ENCODE data around the gene DPP10. TPM values are rescaled to one million over a fixed set of nuclear protein-coding genes. Genes with fewer than 3 reads are reported as not detected.

Gene DPP10
- total RNA-seq, 2 experiments from 2014 or later: not detected

- no peak for ATAC-seq
- no peaks in the 10 kb centered on the region for H3K36me3 Mint-ChIP-seq
- H3K4me1 Mint-ChIP-seq: no peaks in the 10 kb centered on the region
- CTCF ChIA-PET: no interaction called here
- no peak for DNase-seq
- no peaks in the 10 kb centered on the region for H3K27me3 Mint-ChIP-seq
- H3K4me3 Mint-ChIP-seq: no peak overlapping the region
- no peak overlapping the region for H3K27ac Mint-ChIP-seq
- H3K9me3 Mint-ChIP-seq (ENCODE audit: low read depth): peaks cover 4% of the 10 kb centered on the region
Measured at GRCh38 chr2:115833196-115833595, 1390.8 kb downstream of the DPP10 start.

GRCh38 chr2:115838539-115838938 lies 1396.1 kb downstream of the DPP10 start:
- no peaks in the 10 kb centered on the region for H3K27me3 Mint-ChIP-seq
- no peaks in the 10 kb centered on the region for H3K36me3 Mint-ChIP-seq
- CTCF ChIA-PET: no interaction called here
- peaks cover 6% of the 10 kb centered on the region for H3K9me3 Mint-ChIP-seq (ENCODE audit: low read depth)
- H3K27ac Mint-ChIP-seq: no peak overlapping the region
- H3K4me1 Mint-ChIP-seq: no peaks in the 10 kb centered on the region
- H3K4me3 Mint-ChIP-seq: no peak overlapping the region
- no peak for ATAC-seq
- DNase-seq: no peak

- no peak for DNase-seq
- no peaks in the 10 kb centered on the region for H3K27me3 Mint-ChIP-seq
- CTCF ChIA-PET: no interaction called here
- no peaks in the 10 kb centered on the region for H3K4me1 Mint-ChIP-seq
- no peak for ATAC-seq
- H3K27ac Mint-ChIP-seq: no peak overlapping the region
- no peak overlapping the region for H3K4me3 Mint-ChIP-seq
- no peaks in the 10 kb centered on the region for H3K36me3 Mint-ChIP-seq
- H3K9me3 Mint-ChIP-seq (ENCODE audit: low read depth): peaks cover 9% of the 10 kb centered on the region
Measured at GRCh38 chr2:115842306-115842705, 1399.9 kb downstream of the DPP10 start.

GRCh38 chr2:115848192-115848591 lies 1405.8 kb downstream of the DPP10 start:
- no peak overlapping the region for H3K27ac Mint-ChIP-seq
- no peaks in the 10 kb centered on the region for H3K36me3 Mint-ChIP-seq
- peaks cover 16% of the 10 kb centered on the region for H3K9me3 Mint-ChIP-seq (ENCODE audit: low read depth)
- no peaks in the 10 kb centered on the region for H3K27me3 Mint-ChIP-seq
- no peak overlapping the region for H3K4me3 Mint-ChIP-seq
- CTCF ChIA-PET: no interaction called here
- DNase-seq (no peak), ATAC-seq (no peak)
- no peaks in the 10 kb centered on the region for H3K4me1 Mint-ChIP-seq

- no peak for DNase-seq
- H3K4me3 Mint-ChIP-seq: no peak overlapping the region
- H3K36me3 Mint-ChIP-seq: no peaks in the 10 kb centered on the region
- no peak for ATAC-seq
- H3K4me1 Mint-ChIP-seq: no peaks in the 10 kb centered on the region
- CTCF ChIA-PET: no interaction called here
- H3K9me3 Mint-ChIP-seq (ENCODE audit: low read depth): peaks cover 6% of the 10 kb centered on the region
- no peak overlapping the region for H3K27ac Mint-ChIP-seq
- no peaks in the 10 kb centered on the region for H3K27me3 Mint-ChIP-seq
Measured at GRCh38 chr2:115867024-115867423, 1424.6 kb downstream of the DPP10 start.

- H3K4me1 Mint-ChIP-seq: no peaks in the 10 kb centered on the region
- ATAC-seq: no peak
- no peaks in the 10 kb centered on the region for H3K36me3 Mint-ChIP-seq
- CTCF ChIA-PET: no interaction called here
- no peak for DNase-seq
- H3K27ac Mint-ChIP-seq: no peak overlapping the region
- H3K9me3 Mint-ChIP-seq (ENCODE audit: low read depth): peaks cover 16% of the 10 kb centered on the region
- no peaks in the 10 kb centered on the region for H3K27me3 Mint-ChIP-seq
- no peak overlapping the region for H3K4me3 Mint-ChIP-seq
Measured at GRCh38 chr2:115874427-115874826, 1432.0 kb downstream of the DPP10 start.

GRCh38 chr2:115880558-115880957 lies 1438.1 kb downstream of the DPP10 start:
- CTCF ChIA-PET: no interaction called here
- H3K36me3 Mint-ChIP-seq: no peaks in the 10 kb centered on the region
- no peaks in the 10 kb centered on the region for H3K27me3 Mint-ChIP-seq
- H3K4me1 Mint-ChIP-seq: no peaks in the 10 kb centered on the region
- no peak overlapping the region for H3K27ac Mint-ChIP-seq
- no peak for ATAC-seq
- no peak for DNase-seq
- no peak overlapping the region for H3K4me3 Mint-ChIP-seq
- peaks cover 13% of the 10 kb centered on the region for H3K9me3 Mint-ChIP-seq (ENCODE audit: low read depth)

GRCh38 chr2:115887209-115887776 lies 1444.9 kb downstream of the DPP10 start:
- no peaks in the 10 kb centered on the region for H3K4me1 Mint-ChIP-seq
- no peak for DNase-seq
- H3K27me3 Mint-ChIP-seq: no peaks in the 10 kb centered on the region
- H3K4me3 Mint-ChIP-seq: no peak overlapping the region
- CTCF ChIA-PET: no interaction called here
- no peak for ATAC-seq
- H3K36me3 Mint-ChIP-seq: no peaks in the 10 kb centered on the region
- peaks cover 15% of the 10 kb centered on the region for H3K9me3 Mint-ChIP-seq (ENCODE audit: low read depth)
- H3K27ac Mint-ChIP-seq: no peak overlapping the region
